ENCODE measurements around the gene NUP210L.
"Not testable (repeated sequence)": the region's sequence is repeated elsewhere in the genome, so short reads cannot be mapped to it uniquely, and the experiment has no call there.

The NUP210L gene

DNA sequence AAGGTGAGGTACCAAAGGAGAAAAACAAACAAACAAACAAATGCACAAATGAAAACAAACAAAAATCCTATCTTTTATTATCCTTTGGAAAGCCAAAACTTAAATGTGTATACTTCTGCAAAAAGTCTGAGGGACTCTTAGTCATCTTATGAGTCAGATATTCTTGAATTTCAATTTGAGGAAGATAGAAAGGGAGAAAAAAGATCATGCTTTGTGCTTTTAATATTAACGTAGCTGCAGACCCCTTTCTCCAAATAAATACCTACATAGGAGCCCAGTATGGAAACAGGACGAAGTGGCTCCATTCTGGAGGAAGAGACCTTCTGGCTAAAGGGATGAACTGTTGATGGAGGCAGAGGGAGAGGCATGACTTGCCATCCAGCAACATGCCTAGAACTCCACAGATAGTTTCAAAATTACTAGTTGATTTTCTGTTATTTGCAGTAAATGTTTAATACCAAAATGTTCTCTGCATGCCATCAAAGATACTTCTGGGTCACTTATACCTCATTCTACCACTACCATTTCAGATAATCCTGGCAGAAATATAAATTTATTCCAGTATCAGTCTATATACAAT is 25.4 kb downstream of the NUP210L start:
- no peak for TF ChIP-seq CTCF (IDR thresholded peaks at IDR 0.05; ENCODE audit: low read depth, low read length)
- DNase-seq (ENCODE audit: extremely low read depth, low read depth) = no peak

DNA sequence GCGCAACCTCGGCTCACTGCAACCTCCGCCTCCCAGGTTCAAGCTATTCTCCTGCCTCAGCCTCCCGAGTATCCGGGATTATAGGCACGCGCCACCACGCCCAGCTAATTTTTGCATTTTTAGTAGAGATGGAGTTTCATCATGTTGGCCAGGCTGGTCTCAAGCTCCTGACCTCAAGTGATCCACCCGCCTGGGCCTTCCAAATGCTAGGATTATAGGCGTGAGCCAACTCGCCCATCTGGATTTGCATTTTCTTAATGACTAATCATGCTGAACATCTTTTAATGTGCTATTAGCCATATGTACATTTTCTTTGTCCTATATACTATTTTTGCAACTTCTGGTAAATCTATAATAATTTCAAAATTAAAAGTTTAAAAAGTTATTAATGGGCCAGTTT is 31.7 kb downstream of the NUP210L start:
- DNase-seq (ENCODE audit: extremely low read depth, low read depth) = not testable (repeated sequence)

- TF ChIP-seq CTCF (IDR thresholded peaks at IDR 0.05; ENCODE audit: low read depth, low read length) = no peak
- no peak for DNase-seq (ENCODE audit: extremely low read depth, low read depth)
Observed at GRCh38 chr1:154117642-154118041, 37.2 kb downstream of the NUP210L start.

DNA sequence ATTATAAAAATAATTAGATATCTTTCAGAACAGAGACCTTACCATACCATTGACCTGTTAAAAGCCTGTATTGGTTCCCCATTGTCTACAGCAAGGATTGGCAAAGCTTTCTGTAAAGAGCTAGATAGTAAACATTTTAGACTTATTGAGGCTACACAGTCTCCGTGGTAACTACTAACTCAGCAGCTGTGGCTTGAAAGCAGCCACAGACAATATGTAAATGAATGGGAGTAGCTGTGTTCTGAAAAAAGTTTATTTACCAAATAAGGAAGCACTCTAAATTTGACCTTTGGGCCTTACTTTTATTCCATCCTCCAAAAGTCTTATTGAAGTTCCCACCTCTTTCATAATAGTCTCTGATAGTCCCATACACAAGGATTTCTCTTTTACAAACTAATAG is 39.7 kb downstream of the NUP210L start:
- no peak for TF ChIP-seq CTCF (IDR thresholded peaks at IDR 0.05; ENCODE audit: low read depth, low read length)
- no peak for DNase-seq (ENCODE audit: extremely low read depth, low read depth)

DNA sequence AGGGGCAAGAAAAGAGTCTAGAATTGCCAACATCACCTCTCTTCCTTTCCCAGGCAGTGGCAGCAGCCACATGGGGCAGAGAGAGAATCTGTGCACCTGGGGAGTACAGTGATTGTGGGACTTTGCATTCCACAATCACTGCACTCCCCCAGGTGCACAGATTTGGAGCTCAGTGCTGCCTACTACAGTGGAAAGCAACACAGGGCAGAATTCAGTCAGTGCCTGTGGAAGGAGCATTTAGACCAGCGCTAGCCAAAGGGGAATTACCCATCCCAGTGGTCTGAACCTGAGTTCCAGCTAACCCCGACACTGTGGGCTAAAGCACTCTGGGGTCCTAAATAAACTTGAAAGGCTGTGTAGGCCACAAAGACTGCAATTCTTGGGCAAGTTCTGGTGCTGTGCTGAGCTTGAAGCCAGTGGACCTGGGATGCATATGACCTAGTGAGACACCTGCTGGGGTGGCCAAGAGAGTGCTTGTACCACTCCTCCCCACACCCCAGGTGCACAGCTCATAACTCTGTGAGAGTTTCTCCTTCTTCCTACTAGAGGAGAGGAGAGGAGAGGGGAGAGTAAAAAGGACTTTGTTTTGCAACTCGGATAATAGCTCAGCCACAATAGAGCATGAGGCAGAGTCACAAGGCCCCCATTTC is 50.3 kb downstream of the NUP210L start:
- no peak for TF ChIP-seq CTCF (IDR thresholded peaks at IDR 0.05; ENCODE audit: low read depth, low read length)
- DNase-seq (ENCODE audit: extremely low read depth, low read depth) = no peak

GRCh38 chr1:154100141-154100540 is 54.7 kb downstream of the NUP210L start:
- not testable (repeated sequence) for DNase-seq (ENCODE audit: extremely low read depth, low read depth)

DNA sequence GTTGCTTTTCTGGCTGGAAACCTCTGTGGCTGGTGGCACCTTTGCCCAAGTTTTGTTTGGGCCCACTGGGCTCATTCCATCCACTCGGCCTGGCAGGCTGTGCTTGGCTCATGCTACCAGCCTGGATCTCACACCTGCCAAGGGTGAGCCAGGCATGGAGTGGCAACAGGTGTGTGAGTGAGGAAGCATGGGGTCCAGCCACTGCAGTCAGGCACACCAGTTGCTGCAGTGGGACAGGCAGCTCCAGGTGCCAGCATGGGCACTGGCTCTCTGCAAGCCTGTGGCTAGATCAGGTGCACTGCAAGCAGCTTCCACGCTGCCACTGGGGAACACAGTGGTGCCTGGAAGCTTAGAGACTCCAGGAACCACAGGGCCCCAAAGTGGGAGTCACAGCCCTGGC is 57.0 kb downstream of the NUP210L start:
- TF ChIP-seq CTCF (IDR thresholded peaks at IDR 0.05; ENCODE audit: low read depth, low read length) = no peak
- DNase-seq (ENCODE audit: extremely low read depth, low read depth) = no peak

DNA sequence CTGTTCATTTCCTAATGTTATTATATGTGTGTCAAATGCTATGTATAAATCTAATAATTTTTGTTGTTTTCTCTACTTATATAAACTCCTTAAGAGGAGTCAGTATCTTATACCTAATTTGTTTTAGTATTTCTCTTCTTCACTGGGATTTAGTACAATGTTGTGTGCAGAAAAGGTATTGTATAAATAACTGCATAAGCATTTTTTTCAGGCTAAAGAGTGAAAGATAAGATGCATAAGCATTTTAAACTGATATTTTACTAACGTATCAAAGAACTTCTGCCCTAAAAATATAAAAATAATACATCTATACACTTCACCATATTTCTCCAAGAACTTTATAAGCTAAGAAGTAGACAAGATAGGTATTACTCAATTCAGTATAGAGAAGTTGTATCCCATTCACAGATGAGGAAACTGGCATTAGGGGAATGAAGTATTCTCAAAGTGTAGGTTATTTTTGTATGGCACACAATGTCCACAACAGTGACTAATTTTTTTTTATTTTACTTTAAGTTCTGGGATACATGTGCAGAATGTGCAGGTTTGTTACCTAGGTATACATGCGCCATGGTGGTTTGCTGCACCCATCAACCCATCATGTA is 59.3 kb downstream of the NUP210L start:
- no peak for DNase-seq (ENCODE audit: extremely low read depth, low read depth)
- no peak for TF ChIP-seq CTCF (IDR thresholded peaks at IDR 0.05; ENCODE audit: low read depth, low read length)

Measured in AG09319 (cell line).